WTC11 (cell line): Measurements from ENCODE around the gene GALE.
"Not testable (repeated sequence)": the region's sequence is repeated elsewhere in the genome, so short reads cannot be mapped to it uniquely, and the experiment has no call there.

Source experiments
- CTCF ChIP-seq: fragments of 200-600 bp; IDR thresholded peaks from 2 replicates; pipeline ENCODE4 v1.8.0; 2022; ENCODE audit warnings: antibody characterized with exemption
- TF ChIP-seq, protein P1 (sequence below): sonication (generic); formaldehyde crosslinking; IDR thresholded peaks from 2 replicates; pipeline ENCODE4 v1.8.0; 2022; ENCODE audit warnings: mild to moderate bottlenecking, missing genetic modification reagents

GRCh38 chr1:23847482-23848095, 47.0 kb upstream of the GALE start:
- TF ChIP-seq CTCF = not testable (repeated sequence)
- TF ChIP-seq, protein P1, sequence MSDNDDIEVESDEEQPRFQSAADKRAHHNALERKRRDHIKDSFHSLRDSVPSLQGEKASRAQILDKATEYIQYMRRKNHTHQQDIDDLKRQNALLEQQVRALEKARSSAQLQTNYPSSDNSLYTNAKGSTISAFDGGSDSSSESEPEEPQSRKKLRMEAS (CRISPR knock-in tag) = not testable (repeated sequence)
